Upper lobe of left lung (tissue), 6 donors: Measurements from ENCODE around the gene EIPR1. TPM values are rescaled to one million over a fixed set of nuclear protein-coding genes. Genes with fewer than 3 reads are reported as not detected.

Source experiments
- ATAC-seq, 2 donors: fragments of 200-7000 bp; cut with Tn5 transposase; one replicate each; pipeline ENCODE4 v1.9.1; 2022; ENCODE audit warnings: mild to moderate bottlenecking in 2 of 2, moderate library complexity in 2 of 2; ENCODE audit not compliant: low FRiP score in 2 of 2
- DNase-seq, 2 donors: peaks; one replicate each; pipeline ENCODE4 v3.0.0-alpha.2; 2019 to 2020
- H3K27ac ChIP-seq, 4 donors: fragments of 200-600 bp; sonication (generic); one replicate each; pipeline ENCODE4 v1.5.1; 2016 to 2019
- H3K27me3 ChIP-seq, 4 donors: fragments of 200-600 bp; sonication (generic); one replicate each; pipeline ENCODE4 v1.5.1; 2017 to 2019
- H3K36me3 ChIP-seq, 4 donors: fragments of 200-600 bp; sonication (generic); one replicate each; pipeline ENCODE4 v1.5.1; 2016 to 2019
- H3K4me1 ChIP-seq, 4 donors: fragments of 200-600 bp; sonication (generic); one replicate each; pipeline ENCODE4 v1.5.1; 2018 to 2019
- H3K4me3 ChIP-seq, 4 donors: fragments of 200-600 bp; sonication (generic); one replicate each; pipeline ENCODE4 v1.5.1; 2017 to 2019; ENCODE audit warnings: mild to moderate bottlenecking in 2 of 4, moderate library complexity in 1 of 4
- H3K9me3 ChIP-seq, 4 donors: fragments of 200-600 bp; sonication (generic); one replicate each; pipeline ENCODE4 v1.5.1; 2018 to 2019
- CTCF ChIP-seq, 6 experiments: fragments of 450-650 bp in 4 of 6; fragments of 200-600 bp in 2 of 6; sonication (generic) in 2 of 6; IDR thresholded peaks; one replicate each; pipeline ENCODE4 v1.5.1; 2016 to 2019; ENCODE audit warnings: antibody characterized with exemption in 6 of 6
- EP300 ChIP-seq, 4 donors: sonication (generic); formaldehyde crosslinking; IDR thresholded peaks; one replicate each; pipeline ENCODE4 v1.5.1; 2017; ENCODE audit warnings: antibody characterized with exemption in 4 of 4, control low read depth in 2 of 4
- POLR2A ChIP-seq, 4 donors: fragments of 450-650 bp; IDR thresholded peaks; one replicate each; pipeline ENCODE4 v1.5.1; 2016 to 2017; ENCODE audit warnings: antibody characterized with exemption in 4 of 4, mild to moderate bottlenecking in 2 of 4
- POLR2AphosphoS5 ChIP-seq, 2 donors: sonication (generic); formaldehyde crosslinking; IDR thresholded peaks; one replicate each; pipeline ENCODE4 v1.5.1; 2017; ENCODE audit warnings: antibody characterized with exemption in 2 of 2
- WGBS, 2 donors: methylation state at CpG; one replicate each; pipeline ENCODE4 v1.1.5; 2017 to 2018; 5-methylcytosine and 5-hydroxymethylcytosine counted together
- total RNA-seq, 6 donors: library from RNA; depleted of rRNA in 4 of 6; stranded (reverse); fragments of >200 nt in 4 of 6; gene quantifications; one replicate each; pipeline versions ENCODE4 v1.1.0 to v1.2.1, GENCODE V29; 2016 to 2021
- donor health status: DM: no; HTN: no; CAD: no; lungs with moderate emphysema.
- donor health status: DM: no; HTN: yes; CAD: no; lungs with severe emphysema.

The EIPR1 gene
- total RNA-seq = 10 to 100 TPM; 17.6 to 39.8 (median 23.6) TPM

GRCh38 chr2:3377612-3378432 is at the start of gene EIPR1:
EIPR1 (minus strand) TSS chr2:3377818; CDS start chr2:3377689, 129 bp downstream.
- peaks cover 25 to 44% (median 30%) of the 10 kb centered on the region in 4 donors for H3K4me1 ChIP-seq
- peak; percentile 97 to 98 for DNase-seq
- ATAC-seq = peak; percentile 97
- H3K4me3 ChIP-seq = peak within 1 kb of the TSS; percentile 75 to 90 (median 85)
- 1 to 4% methylated on average over 19 to 57 of the region's 57 CpGs for WGBS, 2 donors
- no peaks in the 10 kb centered on the region for H3K27me3 ChIP-seq
- TF ChIP-seq POLR2A (IDR thresholded peaks at IDR 0.05) (peak in 3 of 4 donors; percentile 61 to 86 (median 63)), POLR2AphosphoS5 (IDR thresholded peaks at IDR 0.05) (peak; percentile 84 to 96), EP300 (IDR thresholded peaks at IDR 0.05) (peak in 1 of 4 donors; percentile 75), CTCF (IDR thresholded peaks at IDR 0.05) (peak in 2 of 6 experiments; percentile 11 to 47)
- H3K9me3 ChIP-seq = no peaks in the 10 kb centered on the region
- peak within 1 kb of the TSS; percentile 80 to 96 (median 88) for H3K27ac ChIP-seq
- H3K36me3 ChIP-seq = no peaks in the 10 kb centered on the region

GRCh38 chr2:3427272-3427671 is 49.7 kb upstream of the EIPR1 start:
- Histone ChIP-seq H3K9me3 (no peaks in the 10 kb centered on the region), H3K4me1 (peaks cover 0 to 6% (median 0%) of the 10 kb centered on the region in 4 donors), H3K36me3 (peaks cover 0 to 86% (median 38%) of the 10 kb centered on the region in 4 donors), H3K27ac (no peak overlapping the region), H3K27me3 (no peaks in the 10 kb centered on the region), H3K4me3 (no peak overlapping the region)
- no peak for ATAC-seq
- TF ChIP-seq POLR2AphosphoS5 (IDR thresholded peaks at IDR 0.05) (no peak), POLR2A (IDR thresholded peaks at IDR 0.05) (no peak), CTCF (IDR thresholded peaks at IDR 0.05) (no peak), EP300 (IDR thresholded peaks at IDR 0.05) (no peak)
- no peak for DNase-seq
- 83 to 93% methylated on average over 4 to 6 of the region's 6 CpGs for WGBS, 2 donors

DNA sequence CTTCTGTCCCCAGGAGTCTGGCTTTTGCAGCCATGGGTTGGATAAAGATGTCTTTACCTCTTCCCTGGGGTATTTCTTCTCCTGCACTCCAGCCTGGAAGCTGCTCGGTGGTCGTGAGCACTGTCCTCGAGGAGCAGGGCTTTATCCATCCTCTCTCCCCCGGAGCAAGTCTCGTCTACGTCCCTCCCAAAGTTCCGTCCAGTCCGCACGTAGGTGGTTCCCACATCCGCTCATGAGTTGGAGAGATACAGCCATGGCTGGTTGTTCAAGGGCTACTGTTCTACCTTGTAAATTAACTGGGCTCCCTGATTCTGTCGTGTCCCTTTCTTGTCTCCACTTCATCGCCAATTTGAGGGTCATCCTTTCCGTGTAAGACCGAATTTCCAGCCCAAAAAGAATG is 49.0 kb upstream of the EIPR1 start:
- Histone ChIP-seq H3K4me3 (no peak overlapping the region), H3K27me3 (no peaks in the 10 kb centered on the region), H3K4me1 (peaks cover 0 to 6% (median 0%) of the 10 kb centered on the region in 4 donors), H3K9me3 (no peaks in the 10 kb centered on the region), H3K27ac (no peak overlapping the region), H3K36me3 (peaks cover 0 to 90% (median 43%) of the 10 kb centered on the region in 4 donors)
- DNase-seq = no peak
- TF ChIP-seq CTCF (IDR thresholded peaks at IDR 0.05) (no peak), EP300 (IDR thresholded peaks at IDR 0.05) (no peak), POLR2A (IDR thresholded peaks at IDR 0.05) (no peak), POLR2AphosphoS5 (IDR thresholded peaks at IDR 0.05) (no peak)
- ATAC-seq = no peak
- 95 to 99% methylated on average over 14 of the region's 14 CpGs for WGBS, 2 donors

DNA sequence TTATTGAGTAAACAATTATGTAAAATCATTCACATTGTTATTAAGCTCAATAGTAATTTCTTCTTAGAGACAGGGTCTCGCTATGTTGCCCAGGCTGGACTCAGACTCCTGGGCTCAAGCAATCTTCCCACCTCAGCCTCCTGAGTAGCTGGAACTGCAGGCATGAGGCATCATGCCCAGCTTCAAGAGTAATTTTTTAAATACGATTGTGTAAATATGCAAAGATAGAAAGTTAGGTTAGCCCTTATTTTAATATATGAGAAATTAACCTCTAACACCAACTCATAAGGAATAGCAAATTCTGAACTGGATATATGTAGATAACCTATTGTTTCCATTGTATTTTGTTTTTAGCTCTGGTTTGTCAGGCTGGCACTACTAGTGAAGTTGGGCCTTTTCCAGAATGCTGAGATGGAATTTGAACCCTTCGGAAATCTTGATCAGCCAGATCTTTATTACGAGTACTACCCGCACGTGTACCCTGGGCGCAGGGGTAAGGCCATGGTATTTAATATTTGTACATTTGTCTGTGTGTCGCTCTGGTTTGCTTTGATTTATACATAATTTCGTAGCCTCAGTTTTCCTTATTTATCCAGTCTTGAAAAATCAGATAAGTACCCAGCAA is 46.7 kb upstream of the EIPR1 start:
- Histone ChIP-seq H3K27ac (no peak overlapping the region), H3K4me3 (no peak overlapping the region), H3K4me1 (peaks cover 0 to 6% (median 0%) of the 10 kb centered on the region in 4 donors), H3K27me3 (no peaks in the 10 kb centered on the region), H3K9me3 (no peaks in the 10 kb centered on the region), H3K36me3 (peaks cover 0 to 87% (median 41%) of the 10 kb centered on the region in 4 donors)
- WGBS, 2 donors = 91 to 93% methylated on average over 9 of the region's 9 CpGs
- DNase-seq = no peak
- ATAC-seq = no peak
- TF ChIP-seq POLR2A (IDR thresholded peaks at IDR 0.05) = no peak
- TF ChIP-seq CTCF (IDR thresholded peaks at IDR 0.05) = peak in 1 of 6 experiments; percentile 33
